PC-9 (cell line): ENCODE measurements around the gene PANX2.

Source experiments
- CTCF ChIP-seq: fragments of 200-600 bp; sonication (generic); conservative IDR thresholded peaks from 2 replicates; pipeline ENCODE4 v1.6.1; 2017; ENCODE audit warnings: mixed run types, antibody characterized with exemption, mild to moderate bottlenecking, moderate library complexity
- EZH2 ChIP-seq: fragments of 200-600 bp; sonication (generic); IDR thresholded peaks from 2 replicates; pipeline ENCODE4 v1.8.0; 2017; ENCODE audit warnings: antibody characterized with exemption, low read depth

- TF ChIP-seq CTCF: no peak
- TF ChIP-seq EZH2: no peak
Measured at GRCh38 chr22:50193621-50194020, 23.1 kb downstream of the PANX2 start.
